Astrocyte of the cerebellum (primary cell): ENCODE data around the gene SUGT1.
A peak's percentile ranks its signal among the peaks of the same experiment; 100 is the strongest.
"Not testable (repeated sequence)": the region's sequence is repeated elsewhere in the genome, so short reads cannot be mapped to it uniquely, and the experiment has no call there.

Experiments used
- DNase-seq: peaks from one replicate; pipeline ENCODE4 v3.0.0-alpha.2; 2011; ENCODE audit warnings: low read depth
- H3K4me3 ChIP-seq: 2 replicates; pipeline ENCODE4 v1.5.1; 2011; ENCODE audit warnings: mild to moderate bottlenecking, low read depth, low read length, moderate library complexity
- in situ Hi-C: cut with HindIII; loops from 2 replicates; pipeline ENCODE4 v1.10.0; 2017; ENCODE audit warnings: low sequenced_read_pairs
- TF ChIP-seq, protein P1 (sequence below): IDR thresholded peaks from 2 replicates; pipeline ENCODE4 v1.5.1; 2012; ENCODE audit warnings: low read length, low read depth, moderate library complexity, mild to moderate bottlenecking; ENCODE audit errors: missing control alignments

SUGT1 gene

DNA sequence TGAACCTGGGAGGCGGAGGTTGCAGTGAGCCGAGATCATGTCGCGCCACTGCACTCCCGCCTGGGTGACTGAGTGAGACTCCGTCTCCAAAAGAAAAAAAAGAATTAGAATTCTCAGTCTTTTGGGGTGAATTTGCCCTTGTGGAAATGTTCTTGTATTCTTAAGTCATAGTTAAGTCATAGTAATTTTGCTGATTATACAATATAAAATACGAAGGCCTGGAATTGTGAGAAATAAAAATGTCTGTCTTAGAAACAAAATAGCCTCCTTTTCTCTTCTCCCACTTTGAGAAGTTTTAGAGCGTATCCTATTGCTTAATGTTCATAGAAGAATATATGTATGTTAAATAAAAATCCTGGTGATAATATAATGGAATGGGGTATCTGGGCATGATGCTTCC is 18.1 kb downstream of the SUGT1 start:
- H3K4me3 ChIP-seq, result no peak overlapping the region
- DNase-seq, result no peak
- TF ChIP-seq, protein P1, sequence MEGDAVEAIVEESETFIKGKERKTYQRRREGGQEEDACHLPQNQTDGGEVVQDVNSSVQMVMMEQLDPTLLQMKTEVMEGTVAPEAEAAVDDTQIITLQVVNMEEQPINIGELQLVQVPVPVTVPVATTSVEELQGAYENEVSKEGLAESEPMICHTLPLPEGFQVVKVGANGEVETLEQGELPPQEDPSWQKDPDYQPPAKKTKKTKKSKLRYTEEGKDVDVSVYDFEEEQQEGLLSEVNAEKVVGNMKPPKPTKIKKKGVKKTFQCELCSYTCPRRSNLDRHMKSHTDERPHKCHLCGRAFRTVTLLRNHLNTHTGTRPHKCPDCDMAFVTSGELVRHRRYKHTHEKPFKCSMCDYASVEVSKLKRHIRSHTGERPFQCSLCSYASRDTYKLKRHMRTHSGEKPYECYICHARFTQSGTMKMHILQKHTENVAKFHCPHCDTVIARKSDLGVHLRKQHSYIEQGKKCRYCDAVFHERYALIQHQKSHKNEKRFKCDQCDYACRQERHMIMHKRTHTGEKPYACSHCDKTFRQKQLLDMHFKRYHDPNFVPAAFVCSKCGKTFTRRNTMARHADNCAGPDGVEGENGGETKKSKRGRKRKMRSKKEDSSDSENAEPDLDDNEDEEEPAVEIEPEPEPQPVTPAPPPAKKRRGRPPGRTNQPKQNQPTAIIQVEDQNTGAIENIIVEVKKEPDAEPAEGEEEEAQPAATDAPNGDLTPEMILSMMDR, result no peak
- in situ Hi-C loops, result no loop called here

DNA sequence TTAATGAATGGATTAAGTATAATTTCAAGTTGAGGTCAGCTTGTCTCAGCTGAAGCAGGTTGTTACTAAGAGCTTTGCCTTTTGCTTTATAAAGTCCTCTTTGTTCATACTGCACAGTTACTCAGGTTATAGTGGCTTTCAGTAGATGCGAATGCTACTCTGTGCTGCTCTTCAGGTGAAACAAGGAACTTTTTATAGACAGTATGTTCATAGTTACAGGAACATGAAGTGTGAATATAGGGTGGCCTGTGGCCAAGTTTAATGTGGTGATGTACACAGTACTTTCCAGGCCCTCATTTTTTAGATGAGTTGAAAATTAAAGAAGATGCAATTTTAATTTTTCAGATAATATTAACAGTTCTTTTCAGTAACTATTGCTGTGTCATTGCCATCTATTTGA is 20.8 kb downstream of the SUGT1 start:
- in situ Hi-C loops, result no loop called here
- TF ChIP-seq, protein P1, result no peak
- DNase-seq, result no peak
- H3K4me3 ChIP-seq, result no peak overlapping the region

DNA sequence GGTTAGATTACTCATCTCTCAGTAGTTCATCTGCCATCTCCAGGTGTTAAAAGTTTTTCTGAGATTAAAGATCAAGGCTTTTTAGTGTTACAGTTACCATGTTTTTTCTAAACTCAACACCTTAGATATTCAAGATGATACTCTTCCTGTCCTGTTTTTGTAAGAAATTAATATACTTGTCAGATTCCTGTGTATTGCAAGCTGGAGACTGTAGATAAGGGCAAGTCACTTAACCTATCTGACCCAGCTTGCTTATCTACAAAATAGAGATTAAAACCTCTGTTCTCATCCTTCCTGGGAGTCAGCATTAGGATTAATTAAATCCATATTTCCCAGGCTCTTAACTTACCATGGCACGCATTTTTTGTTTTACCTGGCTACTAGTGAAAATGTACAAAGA is 25.2 kb downstream of the SUGT1 start:
- TF ChIP-seq, protein P1, result no peak
- in situ Hi-C loops, result no loop called here
- DNase-seq, result no peak
- no peak overlapping the region for H3K4me3 ChIP-seq

DNA sequence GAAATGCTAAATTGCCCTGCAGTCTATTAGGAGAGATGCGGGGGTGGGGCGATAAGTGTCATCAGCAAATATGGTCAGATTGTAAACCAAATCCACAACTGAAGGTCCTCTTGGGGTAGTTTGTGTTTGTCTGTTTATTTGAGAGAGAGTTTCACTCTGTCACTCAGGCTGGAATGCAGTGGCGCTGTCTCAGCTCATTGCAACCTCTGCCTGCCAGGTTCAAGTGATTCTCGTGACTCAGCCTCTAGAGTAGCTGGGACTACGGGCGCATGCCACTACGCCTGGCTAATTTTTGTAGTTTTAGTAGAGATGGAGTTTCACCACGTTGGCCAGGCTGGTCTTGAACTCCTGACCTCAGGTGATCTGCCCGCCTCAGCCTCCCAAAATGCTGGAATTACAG is 33.2 kb downstream of the SUGT1 start:
- H3K4me3 ChIP-seq, DNase-seq, in situ Hi-C loops: not testable (repeated sequence)

DNA sequence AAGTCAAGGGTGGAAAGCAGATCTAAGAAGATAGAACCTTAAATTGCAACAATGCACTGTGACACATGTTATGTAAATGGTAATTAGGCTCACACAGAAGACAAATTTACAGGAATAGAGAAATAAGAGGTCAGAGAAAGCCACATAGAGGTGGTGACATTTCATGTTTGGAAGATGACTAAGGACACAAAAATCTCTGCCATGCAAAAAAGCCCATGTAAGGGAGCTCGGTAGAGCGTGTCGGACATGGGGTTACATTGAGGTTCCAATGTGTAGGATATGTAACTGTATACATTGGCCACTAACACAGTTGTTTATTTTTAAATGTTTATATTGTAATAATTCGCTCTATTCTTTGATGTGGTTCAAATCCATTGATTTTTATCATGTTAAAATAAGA is 33.7 kb downstream of the SUGT1 start:
- H3K4me3 ChIP-seq, result no peak overlapping the region
- no peak for DNase-seq
- in situ Hi-C loops, result no loop called here
- TF ChIP-seq, protein P1, result no peak

DNA sequence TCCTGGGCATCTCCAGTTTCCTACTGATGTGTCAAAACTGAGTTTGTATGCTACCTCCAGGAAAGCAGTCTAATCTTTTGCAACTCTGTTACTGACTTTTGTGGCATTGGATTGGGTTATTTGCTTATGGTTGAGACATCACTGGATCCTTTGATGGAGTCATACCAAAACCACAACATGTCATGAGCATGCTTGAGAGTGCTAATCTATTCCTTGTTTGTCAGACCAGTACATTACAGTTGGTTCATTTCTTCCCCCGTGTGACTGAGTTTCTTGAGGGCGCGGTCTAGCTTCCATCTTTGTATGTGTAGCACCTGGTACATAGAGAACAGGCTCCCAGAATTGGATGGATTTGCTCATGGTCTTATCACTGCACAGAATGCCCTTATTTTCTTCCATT is 43.2 kb downstream of the SUGT1 start:
- H3K4me3 ChIP-seq, result no peak overlapping the region
- DNase-seq, result peak; percentile 1
- in situ Hi-C loops, result no loop called here
- TF ChIP-seq, protein P1, result no peak

DNA sequence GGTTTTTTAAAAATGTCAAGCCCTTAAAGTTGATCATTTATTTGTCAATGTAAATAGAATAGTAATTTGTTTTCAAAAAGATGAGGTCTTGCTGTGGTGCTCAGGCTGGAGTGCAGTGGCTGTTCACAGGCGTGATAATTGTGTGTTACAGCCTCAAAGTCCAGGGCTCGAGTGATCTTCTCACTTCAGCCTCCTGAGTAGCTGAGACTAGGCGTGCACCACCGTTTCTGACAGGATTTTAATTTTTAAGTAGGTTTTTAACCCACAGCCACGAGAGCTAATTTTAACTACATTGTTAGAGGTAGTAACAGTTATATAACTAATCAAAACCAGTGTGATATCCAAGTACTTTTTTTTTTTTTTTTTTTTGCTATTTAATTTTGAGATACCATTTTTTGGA is 43.9 kb downstream of the SUGT1 start:
- in situ Hi-C loops, result no loop called here
- DNase-seq, result no peak
- TF ChIP-seq, protein P1, result no peak
- no peak overlapping the region for H3K4me3 ChIP-seq
